GM23338 (cell line): ENCODE data around the gene HERC4.
"Not testable (repeated sequence)": the region's sequence is repeated elsewhere in the genome, so short reads cannot be mapped to it uniquely, and the experiment has no call there.

Experiments
- CREB1 ChIP-seq: fragments of 250-450 bp; sonication (Bioruptor Pico); IDR thresholded peaks from 2 replicates; pipeline ENCODE4 v1.5.0; 2020; ENCODE audit warnings: low read depth, mild to moderate bottlenecking, moderate library complexity
- EZH2 ChIP-seq: fragments of 200-600 bp; sonication (generic); IDR thresholded peaks from one replicate; pipeline ENCODE4 v1.8.0; 2017; ENCODE audit warnings: antibody characterized with exemption, mild to moderate bottlenecking, low read depth; ENCODE audit not compliant: unreplicated experiment
- EZH2phosphoT487 ChIP-seq: fragments of 200-600 bp; sonication (generic); IDR thresholded peaks from one replicate; pipeline ENCODE4 v1.8.1; 2018; ENCODE audit warnings: antibody characterized with exemption; ENCODE audit not compliant: unreplicated experiment
- JUNB ChIP-seq: IDR thresholded peaks from one replicate; pipeline ENCODE4 v1.6.1; 2016; ENCODE audit warnings: antibody characterized with exemption; ENCODE audit not compliant: unreplicated experiment
- NANOG ChIP-seq: IDR thresholded peaks from 2 replicates; pipeline ENCODE4 v1.6.1; 2016; ENCODE audit warnings: antibody characterized with exemption, borderline replicate concordance
- POLR2AphosphoS5 ChIP-seq: IDR thresholded peaks from 2 replicates; pipeline ENCODE4 v1.6.1; 2016; ENCODE audit warnings: antibody characterized with exemption, low read depth
- STAT1 ChIP-seq: IDR thresholded peaks from one replicate; pipeline ENCODE4 v1.6.1; 2016; ENCODE audit warnings: antibody characterized with exemption; ENCODE audit not compliant: unreplicated experiment
- ZNF114 ChIP-seq: fragments of 250-450 bp; sonication (Bioruptor Pico); IDR thresholded peaks from 2 replicates; pipeline ENCODE4 v1.5.0; 2020; ENCODE audit warnings: mild to moderate bottlenecking, moderate library complexity
- ZNF331 ChIP-seq: fragments of 250-450 bp; sonication (Bioruptor Pico); IDR thresholded peaks from 2 replicates; pipeline ENCODE4 v1.5.0; 2020; ENCODE audit warnings: low read depth, mild to moderate bottlenecking, moderate library complexity
- TF ChIP-seq, protein P1 (sequence below), 2 experiments: fragments of 200-600 bp in 1 of 2; sonication (generic) in 1 of 2; conservative IDR thresholded peaks; 2 replicates each; pipeline versions ENCODE4 v1.5.1 to v1.6.1; 2016 to 2017; ENCODE audit warnings: antibody characterized with exemption in 2 of 2, low read depth in 2 of 2, mild to moderate bottlenecking in 2 of 2, moderate library complexity in 1 of 2
- TF ChIP-seq, protein P2 (sequence below): IDR thresholded peaks from one replicate; pipeline ENCODE4 v1.6.1; 2018; ENCODE audit warnings: antibody characterized with exemption; ENCODE audit not compliant: unreplicated experiment
- TF ChIP-seq, protein P3 (sequence below): fragments of 250-450 bp; sonication (Bioruptor Pico); IDR thresholded peaks from 2 replicates; pipeline ENCODE4 v1.5.0; 2020; ENCODE audit warnings: mild to moderate bottlenecking, moderate library complexity
- TF ChIP-seq, protein P4 (sequence below): IDR thresholded peaks from 2 replicates; pipeline ENCODE4 v1.6.1; 2016; ENCODE audit warnings: antibody characterized with exemption

DNA sequence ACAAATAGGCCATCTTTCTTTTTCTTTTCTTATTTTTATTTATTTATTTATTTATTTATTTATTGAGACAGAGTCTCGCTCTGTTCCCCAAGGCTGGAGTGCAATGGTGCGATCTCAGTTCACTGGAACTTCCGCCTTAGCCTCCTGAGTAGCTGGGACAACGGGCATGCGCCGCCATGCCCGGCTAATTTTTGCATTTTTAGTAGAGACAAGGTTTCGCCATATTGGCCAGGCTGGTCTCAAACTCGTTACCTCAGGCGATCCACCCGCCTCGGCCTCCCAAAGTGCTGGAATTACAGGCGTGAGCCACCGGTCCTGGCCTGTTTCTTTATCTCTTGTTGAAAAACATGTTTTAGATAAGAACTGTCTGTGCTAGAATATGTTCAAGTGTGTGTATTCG, 998 bp upstream of the HERC4 start:
- TF ChIP-seq, protein P1, sequence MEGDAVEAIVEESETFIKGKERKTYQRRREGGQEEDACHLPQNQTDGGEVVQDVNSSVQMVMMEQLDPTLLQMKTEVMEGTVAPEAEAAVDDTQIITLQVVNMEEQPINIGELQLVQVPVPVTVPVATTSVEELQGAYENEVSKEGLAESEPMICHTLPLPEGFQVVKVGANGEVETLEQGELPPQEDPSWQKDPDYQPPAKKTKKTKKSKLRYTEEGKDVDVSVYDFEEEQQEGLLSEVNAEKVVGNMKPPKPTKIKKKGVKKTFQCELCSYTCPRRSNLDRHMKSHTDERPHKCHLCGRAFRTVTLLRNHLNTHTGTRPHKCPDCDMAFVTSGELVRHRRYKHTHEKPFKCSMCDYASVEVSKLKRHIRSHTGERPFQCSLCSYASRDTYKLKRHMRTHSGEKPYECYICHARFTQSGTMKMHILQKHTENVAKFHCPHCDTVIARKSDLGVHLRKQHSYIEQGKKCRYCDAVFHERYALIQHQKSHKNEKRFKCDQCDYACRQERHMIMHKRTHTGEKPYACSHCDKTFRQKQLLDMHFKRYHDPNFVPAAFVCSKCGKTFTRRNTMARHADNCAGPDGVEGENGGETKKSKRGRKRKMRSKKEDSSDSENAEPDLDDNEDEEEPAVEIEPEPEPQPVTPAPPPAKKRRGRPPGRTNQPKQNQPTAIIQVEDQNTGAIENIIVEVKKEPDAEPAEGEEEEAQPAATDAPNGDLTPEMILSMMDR (conservative IDR thresholded peaks at IDR 0.05; ENCODE audit: low read depth in 2 of 2) = not testable (repeated sequence)
- TF ChIP-seq STAT1; POLR2AphosphoS5; EZH2; JUNB; EZH2phosphoT487; CREB1 (CRISPR knock-in tag); ZNF331 (CRISPR knock-in tag); NANOG; ZNF114 (CRISPR knock-in tag): not testable (repeated sequence)
- TF ChIP-seq, protein P2, sequence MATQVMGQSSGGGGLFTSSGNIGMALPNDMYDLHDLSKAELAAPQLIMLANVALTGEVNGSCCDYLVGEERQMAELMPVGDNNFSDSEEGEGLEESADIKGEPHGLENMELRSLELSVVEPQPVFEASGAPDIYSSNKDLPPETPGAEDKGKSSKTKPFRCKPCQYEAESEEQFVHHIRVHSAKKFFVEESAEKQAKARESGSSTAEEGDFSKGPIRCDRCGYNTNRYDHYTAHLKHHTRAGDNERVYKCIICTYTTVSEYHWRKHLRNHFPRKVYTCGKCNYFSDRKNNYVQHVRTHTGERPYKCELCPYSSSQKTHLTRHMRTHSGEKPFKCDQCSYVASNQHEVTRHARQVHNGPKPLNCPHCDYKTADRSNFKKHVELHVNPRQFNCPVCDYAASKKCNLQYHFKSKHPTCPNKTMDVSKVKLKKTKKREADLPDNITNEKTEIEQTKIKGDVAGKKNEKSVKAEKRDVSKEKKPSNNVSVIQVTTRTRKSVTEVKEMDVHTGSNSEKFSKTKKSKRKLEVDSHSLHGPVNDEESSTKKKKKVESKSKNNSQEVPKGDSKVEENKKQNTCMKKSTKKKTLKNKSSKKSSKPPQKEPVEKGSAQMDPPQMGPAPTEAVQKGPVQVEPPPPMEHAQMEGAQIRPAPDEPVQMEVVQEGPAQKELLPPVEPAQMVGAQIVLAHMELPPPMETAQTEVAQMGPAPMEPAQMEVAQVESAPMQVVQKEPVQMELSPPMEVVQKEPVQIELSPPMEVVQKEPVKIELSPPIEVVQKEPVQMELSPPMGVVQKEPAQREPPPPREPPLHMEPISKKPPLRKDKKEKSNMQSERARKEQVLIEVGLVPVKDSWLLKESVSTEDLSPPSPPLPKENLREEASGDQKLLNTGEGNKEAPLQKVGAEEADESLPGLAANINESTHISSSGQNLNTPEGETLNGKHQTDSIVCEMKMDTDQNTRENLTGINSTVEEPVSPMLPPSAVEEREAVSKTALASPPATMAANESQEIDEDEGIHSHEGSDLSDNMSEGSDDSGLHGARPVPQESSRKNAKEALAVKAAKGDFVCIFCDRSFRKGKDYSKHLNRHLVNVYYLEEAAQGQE = not testable (repeated sequence)
- TF ChIP-seq, protein P3, sequence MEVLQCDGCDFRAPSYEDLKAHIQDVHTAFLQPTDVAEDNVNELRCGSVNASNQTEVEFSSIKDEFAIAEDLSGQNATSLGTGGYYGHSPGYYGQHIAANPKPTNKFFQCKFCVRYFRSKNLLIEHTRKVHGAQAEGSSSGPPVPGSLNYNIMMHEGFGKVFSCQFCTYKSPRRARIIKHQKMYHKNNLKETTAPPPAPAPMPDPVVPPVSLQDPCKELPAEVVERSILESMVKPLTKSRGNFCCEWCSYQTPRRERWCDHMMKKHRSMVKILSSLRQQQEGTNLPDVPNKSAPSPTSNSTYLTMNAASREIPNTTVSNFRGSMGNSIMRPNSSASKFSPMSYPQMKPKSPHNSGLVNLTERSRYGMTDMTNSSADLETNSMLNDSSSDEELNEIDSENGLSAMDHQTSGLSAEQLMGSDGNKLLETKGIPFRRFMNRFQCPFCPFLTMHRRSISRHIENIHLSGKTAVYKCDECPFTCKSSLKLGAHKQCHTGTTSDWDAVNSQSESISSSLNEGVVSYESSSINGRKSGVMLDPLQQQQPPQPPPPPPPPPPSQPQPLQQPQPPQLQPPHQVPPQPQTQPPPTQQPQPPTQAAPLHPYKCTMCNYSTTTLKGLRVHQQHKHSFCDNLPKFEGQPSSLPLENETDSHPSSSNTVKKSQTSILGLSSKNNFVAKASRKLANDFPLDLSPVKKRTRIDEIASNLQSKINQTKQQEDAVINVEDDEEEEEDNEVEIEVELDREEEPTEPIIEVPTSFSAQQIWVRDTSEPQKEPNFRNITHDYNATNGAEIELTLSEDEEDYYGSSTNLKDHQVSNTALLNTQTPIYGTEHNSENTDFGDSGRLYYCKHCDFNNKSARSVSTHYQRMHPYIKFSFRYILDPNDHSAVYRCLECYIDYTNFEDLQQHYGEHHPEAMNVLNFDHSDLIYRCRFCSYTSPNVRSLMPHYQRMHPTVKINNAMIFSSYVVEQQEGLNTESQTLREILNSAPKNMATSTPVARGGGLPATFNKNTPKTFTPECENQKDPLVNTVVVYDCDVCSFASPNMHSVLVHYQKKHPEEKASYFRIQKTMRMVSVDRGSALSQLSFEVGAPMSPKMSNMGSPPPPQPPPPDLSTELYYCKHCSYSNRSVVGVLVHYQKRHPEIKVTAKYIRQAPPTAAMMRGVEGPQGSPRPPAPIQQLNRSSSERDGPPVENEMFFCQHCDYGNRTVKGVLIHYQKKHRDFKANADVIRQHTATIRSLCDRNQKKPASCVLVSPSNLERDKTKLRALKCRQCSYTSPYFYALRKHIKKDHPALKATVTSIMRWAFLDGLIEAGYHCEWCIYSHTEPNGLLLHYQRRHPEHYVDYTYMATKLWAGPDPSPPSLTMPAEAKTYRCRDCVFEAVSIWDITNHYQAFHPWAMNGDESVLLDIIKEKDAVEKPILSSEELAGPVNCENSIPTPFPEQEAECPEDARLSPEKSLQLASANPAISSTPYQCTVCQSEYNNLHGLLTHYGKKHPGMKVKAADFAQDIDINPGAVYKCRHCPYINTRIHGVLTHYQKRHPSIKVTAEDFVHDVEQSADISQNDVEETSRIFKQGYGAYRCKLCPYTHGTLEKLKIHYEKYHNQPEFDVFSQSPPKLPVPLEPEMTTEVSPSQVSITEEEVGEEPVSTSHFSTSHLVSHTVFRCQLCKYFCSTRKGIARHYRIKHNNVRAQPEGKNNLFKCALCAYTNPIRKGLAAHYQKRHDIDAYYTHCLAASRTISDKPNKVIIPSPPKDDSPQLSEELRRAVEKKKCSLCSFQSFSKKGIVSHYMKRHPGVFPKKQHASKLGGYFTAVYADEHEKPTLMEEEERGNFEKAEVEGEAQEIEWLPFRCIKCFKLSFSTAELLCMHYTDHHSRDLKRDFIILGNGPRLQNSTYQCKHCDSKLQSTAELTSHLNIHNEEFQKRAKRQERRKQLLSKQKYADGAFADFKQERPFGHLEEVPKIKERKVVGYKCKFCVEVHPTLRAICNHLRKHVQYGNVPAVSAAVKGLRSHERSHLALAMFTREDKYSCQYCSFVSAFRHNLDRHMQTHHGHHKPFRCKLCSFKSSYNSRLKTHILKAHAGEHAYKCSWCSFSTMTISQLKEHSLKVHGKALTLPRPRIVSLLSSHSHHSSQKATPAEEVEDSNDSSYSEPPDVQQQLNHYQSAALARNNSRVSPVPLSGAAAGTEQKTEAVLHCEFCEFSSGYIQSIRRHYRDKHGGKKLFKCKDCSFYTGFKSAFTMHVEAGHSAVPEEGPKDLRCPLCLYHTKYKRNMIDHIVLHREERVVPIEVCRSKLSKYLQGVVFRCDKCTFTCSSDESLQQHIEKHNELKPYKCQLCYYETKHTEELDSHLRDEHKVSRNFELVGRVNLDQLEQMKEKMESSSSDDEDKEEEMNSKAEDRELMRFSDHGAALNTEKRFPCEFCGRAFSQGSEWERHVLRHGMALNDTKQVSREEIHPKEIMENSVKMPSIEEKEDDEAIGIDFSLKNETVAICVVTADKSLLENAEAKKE (CRISPR knock-in tag) = not testable (repeated sequence)
- TF ChIP-seq, protein P4, sequence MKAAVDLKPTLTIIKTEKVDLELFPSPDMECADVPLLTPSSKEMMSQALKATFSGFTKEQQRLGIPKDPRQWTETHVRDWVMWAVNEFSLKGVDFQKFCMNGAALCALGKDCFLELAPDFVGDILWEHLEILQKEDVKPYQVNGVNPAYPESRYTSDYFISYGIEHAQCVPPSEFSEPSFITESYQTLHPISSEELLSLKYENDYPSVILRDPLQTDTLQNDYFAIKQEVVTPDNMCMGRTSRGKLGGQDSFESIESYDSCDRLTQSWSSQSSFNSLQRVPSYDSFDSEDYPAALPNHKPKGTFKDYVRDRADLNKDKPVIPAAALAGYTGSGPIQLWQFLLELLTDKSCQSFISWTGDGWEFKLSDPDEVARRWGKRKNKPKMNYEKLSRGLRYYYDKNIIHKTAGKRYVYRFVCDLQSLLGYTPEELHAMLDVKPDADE = not testable (repeated sequence)
